IMR-90 (cell line): Measurements from ENCODE around the gene KLF13. TPM values are rescaled to one million over a fixed set of nuclear protein-coding genes. Genes with fewer than 3 reads are reported as not detected.

Source experiments
- ATAC-seq: fragments of 200-7000 bp; cut with Tn5 transposase; 2 replicates; pipeline ENCODE4 v1.9.1; 2020; ENCODE audit warnings: low read depth, mild to moderate bottlenecking, moderate library complexity
- BruUV-seq: library from RNA; stranded (reverse); fragments of 400-500 nt; replicated peaks from 2 replicates; lab custom pipeline; 2021; lab: Mats Ljungman, UMichigan
- CTCF ChIA-PET: fragments of 300-600 bp; formaldehyde crosslinking; extraction: SDS; loops from one replicate; lab custom pipeline; 2021; ENCODE audit warnings: antibody characterized with exemption; lab: Yijun Ruan, JAX
- POLR2A ChIA-PET: fragments of 300-600 bp; sonication (Branson Sonifier 250); formaldehyde crosslinking; loops from one replicate; lab custom pipeline; 2022; ENCODE audit warnings: antibody characterized with exemption; ENCODE audit not compliant: unreplicated experiment; lab: Charles Lee
- DNase-seq: peaks from one replicate; pipeline ENCODE4 v3.0.0; 2013
- H2AFZ ChIP-seq: replicated peaks from 2 replicates; pipeline ENCODE3; 2013; ENCODE audit warnings: low read length, mild to moderate bottlenecking; ENCODE audit not compliant: poor library complexity
- H2AK5ac ChIP-seq: 2 replicates; pipeline ENCODE4 v1.6.1; 2013; ENCODE audit warnings: low read depth, low read length, inconsistent platforms
- H2AK9ac ChIP-seq: replicated peaks from 2 replicates; pipeline ENCODE3; 2013; ENCODE audit warnings: mild to moderate bottlenecking, low read depth, low read length, moderate library complexity; ENCODE audit not compliant: poor library complexity
- H2BK120ac ChIP-seq: 2 replicates; pipeline ENCODE4 v1.6.1; 2013; ENCODE audit warnings: low read depth, low read length, inconsistent platforms
- H2BK15ac ChIP-seq: 3 replicates; pipeline ENCODE4 v1.6.1; 2013; ENCODE audit warnings: low read depth, low read length, inconsistent platforms
- H2BK20ac ChIP-seq: 2 replicates; pipeline ENCODE4 v1.6.1; 2013; ENCODE audit warnings: low read depth, mild to moderate bottlenecking, inconsistent platforms, low read length, moderate library complexity
- H2BK5ac ChIP-seq: 2 replicates; pipeline ENCODE4 v1.6.1; 2013; ENCODE audit warnings: mild to moderate bottlenecking, low read depth, low read length, inconsistent platforms; ENCODE audit not compliant: poor library complexity, severe bottlenecking
- H3K14ac ChIP-seq: replicated peaks from 2 replicates; pipeline ENCODE4 v1.6.1; 2013; ENCODE audit warnings: low read depth, low read length, inconsistent platforms
- H3K18ac ChIP-seq: 2 replicates; pipeline ENCODE4 v1.6.1; 2013; ENCODE audit warnings: low read depth, low read length, control low read depth
- H3K23ac ChIP-seq: 2 replicates; pipeline ENCODE4 v1.6.1; 2013; ENCODE audit warnings: low read depth, low read length, inconsistent platforms
- H3K27ac ChIP-seq: 2 replicates; pipeline ENCODE4 v1.5.1; 2013; ENCODE audit warnings: mild to moderate bottlenecking, control low read depth, low read length; ENCODE audit not compliant: insufficient read depth
- H3K27me3 ChIP-seq: 2 replicates; pipeline ENCODE4 v1.6.1; 2013; ENCODE audit warnings: low read length; ENCODE audit not compliant: control insufficient read depth, insufficient read depth
- H3K36me3 ChIP-seq: 2 replicates; pipeline ENCODE4 v1.6.1; 2013; ENCODE audit warnings: low read length, mixed read lengths; ENCODE audit not compliant: control insufficient read depth, insufficient read depth
- H3K4ac ChIP-seq: 2 replicates; pipeline ENCODE4 v1.6.1; 2013; ENCODE audit warnings: low read depth, low read length, inconsistent platforms
- H3K4me1 ChIP-seq: 2 replicates; pipeline ENCODE4 v1.6.1; 2013; ENCODE audit warnings: low read length, mixed read lengths; ENCODE audit not compliant: control insufficient read depth, insufficient read depth
- H3K4me2 ChIP-seq: 2 replicates; pipeline ENCODE4 v1.6.1; 2013; ENCODE audit warnings: low read depth, mild to moderate bottlenecking, control low read depth, low read length, moderate library complexity
- H3K4me3 ChIP-seq: 2 replicates; pipeline ENCODE4 v1.5.1; 2013; ENCODE audit warnings: low read depth, mild to moderate bottlenecking, control low read depth, low read length, moderate library complexity; ENCODE audit not compliant: insufficient read depth
- H3K56ac ChIP-seq: 2 replicates; pipeline ENCODE4 v1.6.1; 2013; ENCODE audit warnings: low read length, inconsistent platforms; ENCODE audit not compliant: insufficient read depth; ENCODE audit errors: extremely low read depth
- H3K79me1 ChIP-seq, 2 experiments: 2 replicates each; pipeline ENCODE4 v1.6.1; 2013; ENCODE audit warnings: low read length in 2 of 2, inconsistent platforms in 1 of 2, low read depth in 1 of 2
- H3K9ac ChIP-seq: 2 replicates; pipeline ENCODE4 v1.6.1; 2013; ENCODE audit warnings: low read depth, low read length, control low read depth
- H3K9me1 ChIP-seq: 2 replicates; pipeline ENCODE4 v1.6.1; 2013; ENCODE audit warnings: low read length, inconsistent platforms; ENCODE audit not compliant: insufficient read depth
- H3K9me3 ChIP-seq: 2 replicates; pipeline ENCODE4 v1.6.1; 2013; ENCODE audit warnings: low read length; ENCODE audit not compliant: control insufficient read depth, insufficient read depth
- H4K20me1 ChIP-seq: 2 replicates; pipeline ENCODE4 v1.6.1; 2013; ENCODE audit warnings: low read length, inconsistent platforms; ENCODE audit not compliant: insufficient read depth
- H4K5ac ChIP-seq: 2 replicates; pipeline ENCODE4 v1.6.1; 2013; ENCODE audit warnings: mild to moderate bottlenecking, low read depth, low read length, control low read depth
- H4K8ac ChIP-seq, 2 experiments: 2 replicates each; pipeline ENCODE4 v1.6.1; 2013; ENCODE audit warnings: low read depth in 2 of 2, low read length in 2 of 2, control low read depth in 1 of 2, inconsistent platforms in 1 of 2
- H4K91ac ChIP-seq: 2 replicates; pipeline ENCODE4 v1.6.1; 2013; ENCODE audit warnings: low read depth, low read length, inconsistent platforms; ENCODE audit not compliant: insufficient read depth
- CEBPB ChIP-seq: IDR thresholded peaks from 2 replicates; pipeline ENCODE4 v1.6.1; 2012; ENCODE audit warnings: low read depth, low read length, improper control_type of control experiment
- CHD1 ChIP-seq: IDR thresholded peaks from 2 replicates; pipeline ENCODE4 v1.6.1; 2012; ENCODE audit warnings: low read depth, low read length, improper control_type of control experiment
- ELK1 ChIP-seq: fragments of 150-350 bp; IDR thresholded peaks from 2 replicates; pipeline ENCODE4 v1.6.1; 2016; ENCODE audit warnings: low read depth, mild to moderate bottlenecking, low read length, moderate library complexity, borderline replicate concordance
- MAZ ChIP-seq: IDR thresholded peaks from 2 replicates; pipeline ENCODE4 v1.6.1; 2012; ENCODE audit warnings: low read depth, mild to moderate bottlenecking, low read length, improper control_type of control experiment, moderate library complexity, borderline replicate concordance
- RAD21 ChIP-seq: IDR thresholded peaks from 2 replicates; pipeline ENCODE4 v1.6.1; 2012; ENCODE audit warnings: low read length, improper control_type of control experiment
- RCOR1 ChIP-seq: IDR thresholded peaks from 2 replicates; pipeline ENCODE4 v1.6.1; 2012; ENCODE audit warnings: mild to moderate bottlenecking, low read length, improper control_type of control experiment; ENCODE audit not compliant: insufficient replicate concordance
- SMC3 ChIP-seq: fragments of 150-350 bp; IDR thresholded peaks from 2 replicates; pipeline ENCODE4 v1.6.1; 2016; ENCODE audit warnings: low read depth, mild to moderate bottlenecking, antibody characterized with exemption, low read length, moderate library complexity
- WGBS, 2 experiments: methylation state at CpG; one replicate each; pipeline versions ENCODE4 v1.1.5 to v1.1.7; 2013; ENCODE audit warnings: missing lambda C conversion rate in 2 of 2; ENCODE audit not compliant: insufficient read length in 1 of 2; ENCODE audit errors: extremely low coverage in 2 of 2; 5-methylcytosine and 5-hydroxymethylcytosine counted together
- dilution Hi-C: fragments of 300-500 bp; cut with HindIII; formaldehyde crosslinking; loops from one replicate; pipeline ENCODE4 v1.14.3; 2018; ENCODE audit warnings: low sequenced_read_pairs; ENCODE audit not compliant: unreplicated experiment
- in situ Hi-C: fragments of 300-500 bp; cut with MboI; formaldehyde crosslinking; loops from 3 replicates; pipeline ENCODE4 v1.14.3; 2019; ENCODE audit warnings: low sequenced_read_pairs, inconsistent platforms, mixed read lengths
- intact Hi-C: fragments of 100-400 bp; cut with micrococcal nuclease; formaldehyde crosslinking; loops from 2 replicates; pipeline ENCODE4 v1.10.0; 2022
- polyA plus RNA-seq, 3 experiments: library from polyadenylated mRNA; depleted of rRNA; stranded (reverse); fragments of >200 nt; gene quantifications; 2 replicates each; pipeline ENCODE4 v1.2.3, GENCODE V29; 2012; ENCODE audit warnings: low replicate concordance in 1 of 3
- total RNA-seq: library from RNA; depleted of rRNA; stranded (reverse); fragments of >200 nt; gene quantifications from 2 replicates; pipeline ENCODE4 v1.2.3, GENCODE V29; 2012

KLF13 gene
- total and polyA plus RNA-seq, 2 of the 4 experiments (the other 2 are of a cell fraction): 9.5 to 10.6 TPM

GRCh38 chr15:31285772-31286261, 40.8 kb upstream of the KLF13 start:
- CTCF ChIA-PET: no interaction called here
- Histone ChIP-seq H3K4me3 (no peak overlapping the region), H4K91ac (no peak overlapping the region), H2BK15ac (no peak overlapping the region), H2BK120ac (no peak overlapping the region), H2AK5ac (no peak overlapping the region), H3K14ac (no peak overlapping the region), H4K5ac (no peak overlapping the region), H3K23ac (no peak overlapping the region), H3K56ac (no peak overlapping the region), H3K27me3 (peaks cover 3% of the 10 kb centered on the region), H3K4ac (no peak overlapping the region), H4K8ac (no peak overlapping the region), H3K36me3 (no peaks in the 10 kb centered on the region), H4K20me1 (no peaks in the 10 kb centered on the region), H3K79me1 (no peaks in the 10 kb centered on the region), H3K4me2 (no peak overlapping the region), H2BK20ac (no peak overlapping the region), H2AFZ (no peak overlapping the region), H3K9me1 (no peaks in the 10 kb centered on the region), H3K4me1 (no peaks in the 10 kb centered on the region), H3K18ac (no peak overlapping the region), H3K9ac (no peak overlapping the region), H2AK9ac (no peak overlapping the region), H2BK5ac (no peak overlapping the region), H3K27ac (no peak overlapping the region), H3K9me3 (no peaks in the 10 kb centered on the region)
- intact Hi-C loops (no loop called here), dilution Hi-C loops (no loop called here), in situ Hi-C loops (no loop called here)
- no peak for TF ChIP-seq RCOR1
- TF ChIP-seq MAZ: no peak
- TF ChIP-seq SMC3: no peak
- no peak for TF ChIP-seq ELK1
- TF ChIP-seq RAD21: no peak
- no peak for TF ChIP-seq CHD1
- TF ChIP-seq CEBPB: no peak
- ATAC-seq (no peak), DNase-seq (no peak)
- POLR2A ChIA-PET: no interaction called here
- no CpG with 5 or more reads among the region's 1 CpG for WGBS, 2 experiments
- no TSS peak for BruUV-seq
